ENCODE data around the gene DLGAP4.
A peak's percentile ranks its signal among the peaks of the same experiment; 100 is the strongest.

Gene DLGAP4

GRCh38 chr20:36463212-36464061 lies 157.3 kb downstream of the DLGAP4 start:
- peak overlapping the region; percentile 93 for H3K4me3 ChIP-seq (ENCODE audit: control insufficient read depth, low read depth, low read length)
- TF ChIP-seq CTCF (IDR thresholded peaks at IDR 0.05; ENCODE audit: control insufficient read depth, insufficient read depth, low read depth, low read length, missing control alignments): no peak
- DNase-seq (ENCODE audit: low read depth): no peak

- peak; percentile 79 for DNase-seq (ENCODE audit: low read depth)
- TF ChIP-seq CTCF (IDR thresholded peaks at IDR 0.05; ENCODE audit: control insufficient read depth, insufficient read depth, low read depth, low read length, missing control alignments): no peak
- H3K4me3 ChIP-seq (ENCODE audit: control insufficient read depth, low read depth, low read length): no peak overlapping the region; the same call in 1 of the 2 replicates
These were observed 159.3 kb downstream of the DLGAP4 start for GRCh38 chr20:36465109-36466080.

- no peak overlapping the region for H3K4me3 ChIP-seq (ENCODE audit: control insufficient read depth, low read depth, low read length)
- no peak for DNase-seq (ENCODE audit: low read depth)
- no peak for TF ChIP-seq CTCF (IDR thresholded peaks at IDR 0.05; ENCODE audit: control insufficient read depth, insufficient read depth, low read depth, low read length, missing control alignments)
These were observed 159.9 kb downstream of the DLGAP4 start for GRCh38 chr20:36466089-36466488.

GRCh38 chr20:36467076-36467999 lies 161.2 kb downstream of the DLGAP4 start:
- no peak for TF ChIP-seq CTCF (IDR thresholded peaks at IDR 0.05; ENCODE audit: control insufficient read depth, insufficient read depth, low read depth, low read length, missing control alignments)
- no peak overlapping the region for H3K4me3 ChIP-seq (ENCODE audit: control insufficient read depth, low read depth, low read length)
- DNase-seq (ENCODE audit: low read depth): no peak

- TF ChIP-seq CTCF (IDR thresholded peaks at IDR 0.05; ENCODE audit: control insufficient read depth, insufficient read depth, low read depth, low read length, missing control alignments): no peak
- DNase-seq (ENCODE audit: low read depth): no peak
- H3K4me3 ChIP-seq (ENCODE audit: control insufficient read depth, low read depth, low read length): no peak overlapping the region
These were observed 162.2 kb downstream of the DLGAP4 start for GRCh38 chr20:36468149-36469000.

Data from AG09309 (cell line).